CD4-positive, alpha-beta T cell (primary cell): ENCODE results near the gene RBMS1. TPM values are rescaled to one million over a fixed set of nuclear protein-coding genes. Genes with fewer than 3 reads are reported as not detected.

Experiments used
- ATAC-seq: fragments of 200-7000 bp; cut with Tn5 transposase; one replicate; pipeline ENCODE4 v1.10.0; 2022; ENCODE audit warnings: mild to moderate bottlenecking; ENCODE audit not compliant: poor library complexity
- CTCF ChIA-PET: fragments of 350-600 bp; sonication (Branson Sonifier 250); formaldehyde crosslinking; loops from one replicate; lab custom pipeline; 2021; ENCODE audit warnings: antibody characterized with exemption, inconsistent platforms; lab: Charles Lee
- POLR2A ChIA-PET: fragments of 350-600 bp; sonication (Branson Sonifier 250); formaldehyde crosslinking; loops from one replicate; lab custom pipeline; 2021; ENCODE audit warnings: antibody characterized with exemption, inconsistent platforms; lab: Charles Lee
- DNase-seq, 14 experiments: peaks; one replicate each; pipeline ENCODE4 v3.0.0-alpha.2; 2013 to 2020; ENCODE audit warnings: mixed read lengths in 2 of 14
- H3K27ac ChIP-seq, 2 donors: one replicate each; pipeline versions ENCODE4 v1.5.1 to v1.7.0; 2013; ENCODE audit warnings: low read length in 2 of 2, low read depth in 1 of 2, mild to moderate bottlenecking in 1 of 2
- H3K27me3 ChIP-seq, 2 experiments: 1 replicate in 1 of 2; 2 replicates in 1 of 2; pipeline versions ENCODE4 v1.6.1 to v1.7.0; 2013; ENCODE audit warnings: low read length in 2 of 2, control low read depth in 1 of 2, mild to moderate bottlenecking in 1 of 2, moderate library complexity in 1 of 2; ENCODE audit not compliant: insufficient read depth in 2 of 2, control insufficient read depth in 1 of 2
- H3K36me3 ChIP-seq: one replicate; pipeline ENCODE4 v1.6.1; 2013; ENCODE audit warnings: low read length, control low read depth; ENCODE audit not compliant: insufficient read depth
- H3K4me1 ChIP-seq: one replicate; pipeline ENCODE4 v1.6.1; 2013; ENCODE audit warnings: low read length, control low read depth; ENCODE audit not compliant: insufficient read depth
- H3K4me3 ChIP-seq: one replicate; pipeline ENCODE4 v1.5.1; 2013; ENCODE audit warnings: mild to moderate bottlenecking, low read length, moderate library complexity
- H3K9me3 ChIP-seq, 2 experiments: 1 replicate in 1 of 2; 2 replicates in 1 of 2; pipeline versions ENCODE4 v1.6.1 to v1.7.0; 2013; ENCODE audit warnings: low read length in 2 of 2, mild to moderate bottlenecking in 2 of 2, control low read depth in 1 of 2, moderate library complexity in 1 of 2; ENCODE audit not compliant: control insufficient read depth in 1 of 2, insufficient read depth in 1 of 2
- H3K27ac Mint-ChIP-seq: one replicate; pipeline ENCODE4 v1.8.0; 2020; ENCODE audit warnings: mixed read lengths
- H3K27me3 Mint-ChIP-seq: one replicate; pipeline ENCODE4 v1.8.0; 2021; ENCODE audit warnings: mixed read lengths
- H3K36me3 Mint-ChIP-seq: one replicate; pipeline ENCODE4 v1.8.0; 2021; ENCODE audit warnings: low read depth, mixed read lengths
- H3K4me1 Mint-ChIP-seq: one replicate; pipeline ENCODE4 v1.8.0; 2021; ENCODE audit warnings: low read depth, mixed read lengths
- H3K4me3 Mint-ChIP-seq: one replicate; pipeline ENCODE4 v1.8.0; 2020; ENCODE audit warnings: mild to moderate bottlenecking, mixed read lengths
- H3K9me3 Mint-ChIP-seq: one replicate; pipeline ENCODE4 v1.8.0; 2020; ENCODE audit warnings: mixed read lengths
- CTCF ChIP-seq: fragments of 200-600 bp; IDR thresholded peaks from one replicate; pipeline ENCODE4 v1.8.0; 2022; ENCODE audit warnings: antibody characterized with exemption, mild to moderate bottlenecking
- intact Hi-C, 2 experiments: fragments of 100-400 bp; cut with DNase I in 1 of 2; cut with micrococcal nuclease in 1 of 2; formaldehyde crosslinking; loops; one replicate each; pipeline versions ENCODE4 v1.15.1 to v1.9.0; 2023 to 2025; cut with DNase I, micrococcal nuclease
- total RNA-seq, 174 experiments: library from RNA in 2 of 174; stranded (reverse) in 2 of 174; gene quantifications; one replicate each; pipeline ENCODE4 v1.2.3 and lab custom pipeline; 2021 to 2026

RBMS1 gene
- total RNA-seq, 2 experiments from 2014 or later = 88.6 to 90.3 TPM

- peaks cover 23% of the 10 kb centered on the region for H3K4me1 ChIP-seq
- intact Hi-C loops = loop anchor here (1.0 to 5.0 kb wide), 3 partner anchors 7 to 68 kb away; partner anchors contain the start of gene RBMS1 (in 1 of the 2)
- H3K9me3 Mint-ChIP-seq = no peaks in the 10 kb centered on the region
- H3K4me3 Mint-ChIP-seq = peak overlapping the region; percentile 86
- H3K27me3 ChIP-seq = no peaks in the 10 kb centered on the region
- H3K27ac Mint-ChIP-seq = peak overlapping the region; percentile 91
- ATAC-seq (no peak), DNase-seq (no peak)
- H3K27me3 Mint-ChIP-seq = no peaks in the 10 kb centered on the region
- H3K27ac ChIP-seq = peak overlapping the region in 1 of 2 donors; percentile 71
- H3K9me3 ChIP-seq = no peaks in the 10 kb centered on the region
- no peak for TF ChIP-seq CTCF
- peaks cover 90% of the 10 kb centered on the region for H3K4me1 Mint-ChIP-seq
- POLR2A ChIA-PET = interaction anchor here (1.0 to 1.8 kb wide), 4 partner anchors 9 to 18 kb away, joined by 3 to 9 read pairs (median 6); partner anchors contain the start of gene RBMS1
- peaks cover 9% of the 10 kb centered on the region for H3K36me3 Mint-ChIP-seq
- H3K4me3 ChIP-seq = no peak overlapping the region
- CTCF ChIA-PET = interaction anchor here (1.0 kb wide), 1 partner anchor 20 kb away, joined by 3 read pairs; no protein-coding TSS in a partner anchor
- no peaks in the 10 kb centered on the region for H3K36me3 ChIP-seq
Observed at GRCh38 chr2:160474891-160475787, 18.5 kb downstream of the RBMS1 start.

GRCh38 chr2:160474319-160474645 lies 19.3 kb downstream of the RBMS1 start:
- Mint-ChIP-seq H3K36me3 (peaks cover 9% of the 10 kb centered on the region), H3K4me3 (peak overlapping the region; percentile 86), H3K4me1 (peaks cover 89% of the 10 kb centered on the region), H3K9me3 (no peaks in the 10 kb centered on the region), H3K27me3 (no peaks in the 10 kb centered on the region), H3K27ac (peak overlapping the region; percentile 91)
- Histone ChIP-seq H3K4me1 (peaks cover 20% of the 10 kb centered on the region), H3K27me3 (no peaks in the 10 kb centered on the region), H3K36me3 (no peaks in the 10 kb centered on the region), H3K4me3 (peak overlapping the region; percentile 21), H3K27ac (peak overlapping the region; percentile 40 to 71), H3K9me3 (no peaks in the 10 kb centered on the region)
- DNase-seq = peak in 3 of 14 experiments; percentile 48 to 71 (median 69)
- intact Hi-C loops = loop anchor here in 1 of 2 experiments (1.0 to 2.0 kb wide), 2 partner anchors 8 to 19 kb away; partner anchors contain the start of gene RBMS1
- ChIA-PET CTCF (interaction anchor here (1.0 kb wide), 1 partner anchor 19 kb away, joined by 3 read pairs; no protein-coding TSS in a partner anchor), POLR2A (interaction anchor here (0.8 to 1.8 kb wide), 8 partner anchors 8 to 63 kb away, joined by 3 to 9 read pairs (median 4); no protein-coding TSS in a partner anchor)
- ATAC-seq = peak; percentile 58
- TF ChIP-seq CTCF = no peak

GRCh38 chr2:160473468-160474318 lies 19.9 kb downstream of the RBMS1 start:
- DNase-seq (peak in 2 of 14 experiments; percentile 42), ATAC-seq (peak; percentile 12)
- ChIA-PET CTCF (interaction anchor here (1.0 kb wide), 1 partner anchor 19 kb away, joined by 3 read pairs; no protein-coding TSS in a partner anchor), POLR2A (interaction anchor here (0.8 to 1.8 kb wide), 9 partner anchors 9 to 62 kb away, joined by 3 to 9 read pairs (median 4); partner anchors contain the start of gene RBMS1)
- Histone ChIP-seq H3K4me3 (peak overlapping the region; percentile 21), H3K27ac (peak overlapping the region; percentile 40 to 71), H3K36me3 (no peaks in the 10 kb centered on the region), H3K4me1 (peaks cover 17% of the 10 kb centered on the region), H3K9me3 (no peaks in the 10 kb centered on the region), H3K27me3 (no peaks in the 10 kb centered on the region)
- H3K9me3 Mint-ChIP-seq = no peaks in the 10 kb centered on the region
- peak overlapping the region; percentile 86 for H3K4me3 Mint-ChIP-seq
- no peak for TF ChIP-seq CTCF
- peaks cover 9% of the 10 kb centered on the region for H3K36me3 Mint-ChIP-seq
- intact Hi-C loops = loop anchor here in 1 of 2 experiments (1.0 to 2.0 kb wide), 2 partner anchors 9 to 19 kb away; partner anchors contain the start of gene RBMS1
- peak overlapping the region; percentile 91 for H3K27ac Mint-ChIP-seq
- H3K4me1 Mint-ChIP-seq = peaks cover 89% of the 10 kb centered on the region
- no peaks in the 10 kb centered on the region for H3K27me3 Mint-ChIP-seq
